HepG2 (cell line): Measurements from ENCODE around the gene FETUB. TPM values are rescaled to one million over a fixed set of nuclear protein-coding genes. Genes with fewer than 3 reads are reported as not detected.

ENCODE experiments used
- CAMTA2 ChIP-seq: sonication (generic); formaldehyde crosslinking; IDR thresholded peaks from 2 replicates; pipeline ENCODE4 v1.4.0; 2020; ENCODE audit warnings: mild to moderate bottlenecking, missing genetic modification reagents, borderline replicate concordance
- ELF1 ChIP-seq: sonication (generic); formaldehyde crosslinking; IDR thresholded peaks from 2 replicates; pipeline ENCODE4 v1.4.0; 2020; ENCODE audit warnings: missing genetic modification reagents
- MAFF ChIP-seq: IDR thresholded peaks from 2 replicates; pipeline ENCODE4 v1.6.1; 2011; ENCODE audit warnings: low read depth, low read length, improper control_type of control experiment
- MEF2D ChIP-seq: sonication (generic); formaldehyde crosslinking; IDR thresholded peaks from 2 replicates; pipeline ENCODE4 v1.5.1; 2020; ENCODE audit warnings: mild to moderate bottlenecking, missing genetic modification reagents
- MIER3 ChIP-seq: IDR thresholded peaks from 2 replicates; pipeline ENCODE4 v1.6.1; 2016; ENCODE audit warnings: missing compliant biosample characterization, borderline replicate concordance
- MTA3 ChIP-seq: sonication (generic); formaldehyde crosslinking; IDR thresholded peaks from 2 replicates; pipeline ENCODE4 v1.4.0; 2020; ENCODE audit warnings: missing genetic modification reagents
- SOX5 ChIP-seq: IDR thresholded peaks from 2 replicates; pipeline ENCODE4 v1.6.1; 2016; ENCODE audit warnings: borderline replicate concordance
- TAF15 ChIP-seq: fragments of 200-400 bp; formaldehyde crosslinking; IDR thresholded peaks from one replicate; pipeline ENCODE4 v1.6.1; 2018; ENCODE audit warnings: mild to moderate bottlenecking, low read depth, low read length; ENCODE audit not compliant: poor library complexity, severe bottlenecking
- ZC3H4 ChIP-seq: sonication (generic); formaldehyde crosslinking; IDR thresholded peaks from 2 replicates; pipeline ENCODE4 v1.4.0; 2020; ENCODE audit warnings: missing genetic modification reagents, borderline replicate concordance
- ZNF484 ChIP-seq: sonication (generic); formaldehyde crosslinking; IDR thresholded peaks from 2 replicates; pipeline ENCODE4 v1.5.1; 2020; ENCODE audit warnings: mild to moderate bottlenecking, low read depth, missing genetic modification reagents, borderline replicate concordance
- ZNF547 ChIP-seq: sonication (generic); formaldehyde crosslinking; IDR thresholded peaks from 2 replicates; pipeline ENCODE4 v1.5.1; 2020; ENCODE audit warnings: mild to moderate bottlenecking, missing genetic modification reagents
- ZNF589 ChIP-seq: sonication (generic); formaldehyde crosslinking; conservative IDR thresholded peaks from 2 replicates; pipeline ENCODE4 v1.8.0; 2022; ENCODE audit warnings: mild to moderate bottlenecking, moderate library complexity, missing genetic modification reagents
- ZNF670 ChIP-seq: sonication (generic); formaldehyde crosslinking; IDR thresholded peaks from 2 replicates; pipeline ENCODE4 v1.8.0; 2022; ENCODE audit warnings: mild to moderate bottlenecking, missing genetic modification reagents, borderline replicate concordance
- ZNF672 ChIP-seq: sonication (generic); formaldehyde crosslinking; IDR thresholded peaks from 2 replicates; pipeline ENCODE4 v1.8.1; 2022; ENCODE audit warnings: missing genetic modification reagents
- ZNF746 ChIP-seq: sonication (generic); formaldehyde crosslinking; IDR thresholded peaks from 2 replicates; pipeline ENCODE4 v1.8.0; 2022; ENCODE audit warnings: mild to moderate bottlenecking, missing genetic modification reagents
- polyA plus RNA-seq, 8 experiments: library from polyadenylated mRNA; depleted of rRNA in 3 of 8; stranded (reverse) in 7 of 8; unstranded in 1 of 8; fragments of >200 nt; fragmentation: Illumina TruSeq in 4 of 8; extraction: Trizol in 4 of 8; gene quantifications; 2 replicates each; pipeline versions ENCODE4 v1.2.1 to v1.2.3, GENCODE V29; 2011 to 2016; ENCODE audit warnings: low read depth in 4 of 8, missing spikeins in 1 of 8, mixed read lengths in 1 of 8; ENCODE audit not compliant: insufficient read depth in 1 of 8
- total RNA-seq, 5 experiments: library from RNA; depleted of rRNA; stranded (reverse); fragments of >200 nt; fragmentation: Illumina TruSeq; extraction: Trizol; gene quantifications; 2 replicates each; pipeline ENCODE4 v1.2.3, GENCODE V29; 2016; ENCODE audit warnings: low read depth in 1 of 5
- TF ChIP-seq, protein P1 (sequence below): IDR thresholded peaks from 2 replicates; pipeline ENCODE4 v1.6.1; 2012; ENCODE audit warnings: low read length, improper control_type of control experiment
- TF ChIP-seq, protein P2 (sequence below): sonication (generic); formaldehyde crosslinking; IDR thresholded peaks from 2 replicates; pipeline ENCODE4 v1.4.0; 2020; ENCODE audit warnings: missing genetic modification reagents
- TF ChIP-seq, protein P3 (sequence below): fragments of 450-650 bp; IDR thresholded peaks from 2 replicates; pipeline ENCODE4 v1.6.1; 2016
- TF ChIP-seq, protein P4 (sequence below): sonication (generic); formaldehyde crosslinking; IDR thresholded peaks from 2 replicates; pipeline ENCODE4 v1.4.0; 2020; ENCODE audit warnings: missing genetic modification reagents, mild to moderate bottlenecking, borderline replicate concordance

The FETUB gene
- total and polyA plus RNA-seq, 2 of the 13 experiments (the other 11 are each of a cell fraction or from before 2014, with no cell fraction given), result 2.1 to 4.4 TPM

DNA sequence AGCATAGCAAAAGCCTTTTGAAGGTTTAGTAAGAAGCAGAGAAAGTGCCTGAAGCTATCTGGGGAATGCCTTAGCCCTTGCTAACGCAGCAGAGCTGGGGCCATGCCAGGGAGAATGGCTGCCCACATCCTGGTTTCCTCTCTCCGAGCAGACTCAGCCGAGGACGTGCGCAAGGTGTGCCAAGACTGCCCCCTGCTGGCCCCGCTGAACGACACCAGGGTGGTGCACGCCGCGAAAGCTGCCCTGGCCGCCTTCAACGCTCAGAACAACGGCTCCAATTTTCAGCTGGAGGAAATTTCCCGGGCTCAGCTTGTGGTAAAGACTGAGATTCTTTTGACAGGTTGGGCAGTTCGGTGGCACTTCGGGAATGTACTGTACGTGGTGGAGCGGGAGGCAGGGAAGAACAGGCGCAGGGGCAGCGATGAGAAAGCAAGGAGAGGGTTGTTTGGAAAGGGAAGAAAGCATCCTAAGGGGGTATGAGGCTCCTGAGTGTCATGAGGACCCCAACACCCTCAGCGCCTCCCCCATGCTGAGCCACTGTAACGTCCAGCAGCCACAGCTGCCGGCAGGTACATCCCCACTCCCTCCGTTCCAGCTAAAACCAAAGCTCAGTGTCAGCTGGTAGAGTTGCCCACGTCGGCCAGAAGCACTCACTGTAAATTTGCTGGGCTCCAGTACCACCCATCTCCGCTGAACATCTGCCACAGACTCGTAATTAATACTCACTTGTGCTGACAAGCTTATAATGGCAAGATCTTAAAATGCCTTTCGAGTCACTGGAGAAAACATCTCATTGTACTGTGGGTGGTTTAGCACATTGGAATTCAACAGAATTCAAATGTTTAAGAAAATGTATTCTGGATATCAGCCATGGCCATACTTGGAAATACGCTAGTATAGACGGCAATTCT, 22.9 kb upstream of the FETUB start (continued):
- TF ChIP-seq ZNF670 (CRISPR knock-in tag) (no peak), ZNF589 (CRISPR knock-in tag) (peak; percentile 58; the same call in 1 of the 2 replicates), MEF2D (CRISPR knock-in tag) (peak; percentile 72; the same call in 1 of the 2 replicates), ZNF672 (no peak), ZC3H4 (CRISPR knock-in tag) (no peak), ZNF746 (CRISPR knock-in tag) (no peak), ELF1 (CRISPR knock-in tag) (no peak), MTA3 (CRISPR knock-in tag) (no peak), TAF15 (no peak), ZNF484 (CRISPR knock-in tag) (no peak), SOX5 (CRISPR knock-in tag) (no peak), CAMTA2 (CRISPR knock-in tag) (no peak), MAFF (no peak), MIER3 (CRISPR knock-in tag) (no peak), ZNF547 (CRISPR knock-in tag) (no peak)
- TF ChIP-seq, protein P1, sequence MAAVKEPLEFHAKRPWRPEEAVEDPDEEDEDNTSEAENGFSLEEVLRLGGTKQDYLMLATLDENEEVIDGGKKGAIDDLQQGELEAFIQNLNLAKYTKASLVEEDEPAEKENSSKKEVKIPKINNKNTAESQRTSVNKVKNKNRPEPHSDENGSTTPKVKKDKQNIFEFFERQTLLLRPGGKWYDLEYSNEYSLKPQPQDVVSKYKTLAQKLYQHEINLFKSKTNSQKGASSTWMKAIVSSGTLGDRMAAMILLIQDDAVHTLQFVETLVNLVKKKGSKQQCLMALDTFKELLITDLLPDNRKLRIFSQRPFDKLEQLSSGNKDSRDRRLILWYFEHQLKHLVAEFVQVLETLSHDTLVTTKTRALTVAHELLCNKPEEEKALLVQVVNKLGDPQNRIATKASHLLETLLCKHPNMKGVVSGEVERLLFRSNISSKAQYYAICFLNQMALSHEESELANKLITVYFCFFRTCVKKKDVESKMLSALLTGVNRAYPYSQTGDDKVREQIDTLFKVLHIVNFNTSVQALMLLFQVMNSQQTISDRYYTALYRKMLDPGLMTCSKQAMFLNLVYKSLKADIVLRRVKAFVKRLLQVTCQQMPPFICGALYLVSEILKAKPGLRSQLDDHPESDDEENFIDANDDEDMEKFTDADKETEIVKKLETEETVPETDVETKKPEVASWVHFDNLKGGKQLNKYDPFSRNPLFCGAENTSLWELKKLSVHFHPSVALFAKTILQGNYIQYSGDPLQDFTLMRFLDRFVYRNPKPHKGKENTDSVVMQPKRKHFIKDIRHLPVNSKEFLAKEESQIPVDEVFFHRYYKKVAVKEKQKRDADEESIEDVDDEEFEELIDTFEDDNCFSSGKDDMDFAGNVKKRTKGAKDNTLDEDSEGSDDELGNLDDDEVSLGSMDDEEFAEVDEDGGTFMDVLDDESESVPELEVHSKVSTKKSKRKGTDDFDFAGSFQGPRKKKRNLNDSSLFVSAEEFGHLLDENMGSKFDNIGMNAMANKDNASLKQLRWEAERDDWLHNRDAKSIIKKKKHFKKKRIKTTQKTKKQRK, result no peak
- TF ChIP-seq, protein P2, sequence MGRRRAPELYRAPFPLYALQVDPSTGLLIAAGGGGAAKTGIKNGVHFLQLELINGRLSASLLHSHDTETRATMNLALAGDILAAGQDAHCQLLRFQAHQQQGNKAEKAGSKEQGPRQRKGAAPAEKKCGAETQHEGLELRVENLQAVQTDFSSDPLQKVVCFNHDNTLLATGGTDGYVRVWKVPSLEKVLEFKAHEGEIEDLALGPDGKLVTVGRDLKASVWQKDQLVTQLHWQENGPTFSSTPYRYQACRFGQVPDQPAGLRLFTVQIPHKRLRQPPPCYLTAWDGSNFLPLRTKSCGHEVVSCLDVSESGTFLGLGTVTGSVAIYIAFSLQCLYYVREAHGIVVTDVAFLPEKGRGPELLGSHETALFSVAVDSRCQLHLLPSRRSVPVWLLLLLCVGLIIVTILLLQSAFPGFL (CRISPR knock-in tag), result no peak
- TF ChIP-seq, protein P3, sequence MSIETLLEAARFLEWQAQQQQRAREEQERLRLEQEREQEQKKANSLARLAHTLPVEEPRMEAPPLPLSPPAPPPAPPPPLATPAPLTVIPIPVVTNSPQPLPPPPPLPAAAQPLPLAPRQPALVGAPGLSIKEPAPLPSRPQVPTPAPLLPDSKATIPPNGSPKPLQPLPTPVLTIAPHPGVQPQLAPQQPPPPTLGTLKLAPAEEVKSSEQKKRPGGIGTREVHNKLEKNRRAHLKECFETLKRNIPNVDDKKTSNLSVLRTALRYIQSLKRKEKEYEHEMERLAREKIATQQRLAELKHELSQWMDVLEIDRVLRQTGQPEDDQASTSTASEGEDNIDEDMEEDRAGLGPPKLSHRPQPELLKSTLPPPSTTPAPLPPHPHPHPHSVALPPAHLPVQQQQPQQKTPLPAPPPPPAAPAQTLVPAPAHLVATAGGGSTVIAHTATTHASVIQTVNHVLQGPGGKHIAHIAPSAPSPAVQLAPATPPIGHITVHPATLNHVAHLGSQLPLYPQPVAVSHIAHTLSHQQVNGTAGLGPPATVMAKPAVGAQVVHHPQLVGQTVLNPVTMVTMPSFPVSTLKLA, result no peak
- TF ChIP-seq, protein P4, sequence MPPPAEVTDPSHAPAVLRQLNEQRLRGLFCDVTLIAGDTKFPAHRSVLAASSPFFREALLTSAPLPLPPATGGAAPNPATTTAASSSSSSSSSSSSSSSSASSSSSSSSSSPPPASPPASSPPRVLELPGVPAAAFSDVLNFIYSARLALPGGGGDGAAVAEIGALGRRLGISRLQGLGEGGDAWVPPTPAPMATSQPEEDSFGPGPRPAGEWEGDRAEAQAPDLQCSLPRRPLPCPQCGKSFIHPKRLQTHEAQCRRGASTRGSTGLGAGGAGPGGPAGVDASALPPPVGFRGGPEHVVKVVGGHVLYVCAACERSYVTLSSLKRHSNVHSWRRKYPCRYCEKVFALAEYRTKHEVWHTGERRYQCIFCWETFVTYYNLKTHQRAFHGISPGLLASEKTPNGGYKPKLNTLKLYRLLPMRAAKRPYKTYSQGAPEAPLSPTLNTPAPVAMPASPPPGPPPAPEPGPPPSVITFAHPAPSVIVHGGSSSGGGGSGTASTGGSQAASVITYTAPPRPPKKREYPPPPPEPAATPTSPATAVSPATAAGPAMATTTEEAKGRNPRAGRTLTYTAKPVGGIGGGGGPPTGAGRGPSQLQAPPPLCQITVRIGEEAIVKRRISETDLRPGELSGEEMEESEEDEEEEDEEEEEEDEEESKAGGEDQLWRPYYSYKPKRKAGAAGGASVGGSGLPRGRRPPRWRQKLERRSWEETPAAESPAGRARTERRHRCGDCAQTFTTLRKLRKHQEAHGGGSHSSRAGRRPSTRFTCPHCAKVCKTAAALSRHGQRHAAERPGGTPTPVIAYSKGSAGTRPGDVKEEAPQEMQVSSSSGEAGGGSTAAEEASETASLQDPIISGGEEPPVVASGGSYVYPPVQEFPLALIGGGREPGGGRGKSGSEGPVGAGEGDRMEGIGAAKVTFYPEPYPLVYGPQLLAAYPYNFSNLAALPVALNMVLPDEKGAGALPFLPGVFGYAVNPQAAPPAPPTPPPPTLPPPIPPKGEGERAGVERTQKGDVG (CRISPR knock-in tag), result peak; percentile 98; the same call in 1 of the 2 replicates
